Cardiac muscle cell (in vitro differentiated cells and primary cell): ENCODE measurements around the gene TRDN. TPM values are rescaled to one million over a fixed set of nuclear protein-coding genes. Genes with fewer than 3 reads are reported as not detected.

ENCODE experiments used
- DNase-seq, 2 donors: peaks; one replicate each; pipeline versions ENCODE4 v3.0.0 to v3.0.0-alpha.2; 2010 to 2017; ENCODE audit warnings: low read depth in 1 of 2, low spot score in 1 of 2
- H3K27ac ChIP-seq: fragments of 200-600 bp; sonication (generic); 2 replicates; pipeline ENCODE4 v1.5.1; 2016
- H3K27me3 ChIP-seq: fragments of 200-600 bp; sonication (generic); 2 replicates; pipeline ENCODE4 v1.6.0; 2016; ENCODE audit warnings: control low read depth
- H3K36me3 ChIP-seq: fragments of 200-600 bp; sonication (generic); 2 replicates; pipeline ENCODE4 v1.5.1; 2016; ENCODE audit warnings: control low read depth
- H3K4me1 ChIP-seq: fragments of 200-600 bp; sonication (generic); 2 replicates; pipeline ENCODE4 v1.8.1; 2017; ENCODE audit warnings: low read depth, mild to moderate bottlenecking, mixed run types
- H3K4me3 ChIP-seq: fragments of 200-600 bp; sonication (generic); 2 replicates; pipeline ENCODE4 v1.5.1; 2016; ENCODE audit warnings: mild to moderate bottlenecking
- H3K9me3 ChIP-seq: fragments of 200-600 bp; sonication (generic); 2 replicates; pipeline ENCODE4 v1.5.1; 2017; ENCODE audit warnings: low read depth, mild to moderate bottlenecking, control low read depth
- polyA plus RNA-seq: library from polyadenylated mRNA; unstranded; fragments of >200 nt; fragmentation: Nextera tagmentation; extraction: Ambion mirVana; gene quantifications from 2 replicates; pipeline ENCODE4 v1.2.1, GENCODE V29; 2016
- total RNA-seq: library from RNA; depleted of rRNA; stranded (reverse); fragments of >200 nt; gene quantifications from 2 replicates; pipeline ENCODE4 v1.2.3, GENCODE V29; 2016
- TF ChIP-seq, protein P1 (sequence below): IDR thresholded peaks from 2 replicates; pipeline ENCODE4 v1.5.1; 2012; ENCODE audit warnings: low read depth, mild to moderate bottlenecking, low read length

TRDN gene
- total and polyA plus RNA-seq, 2 experiments from 2014 or later = 58.0 to 200 TPM

- no peaks in the 10 kb centered on the region for H3K27me3 ChIP-seq
- H3K4me3 ChIP-seq = no peak overlapping the region
- TF ChIP-seq, protein P1, sequence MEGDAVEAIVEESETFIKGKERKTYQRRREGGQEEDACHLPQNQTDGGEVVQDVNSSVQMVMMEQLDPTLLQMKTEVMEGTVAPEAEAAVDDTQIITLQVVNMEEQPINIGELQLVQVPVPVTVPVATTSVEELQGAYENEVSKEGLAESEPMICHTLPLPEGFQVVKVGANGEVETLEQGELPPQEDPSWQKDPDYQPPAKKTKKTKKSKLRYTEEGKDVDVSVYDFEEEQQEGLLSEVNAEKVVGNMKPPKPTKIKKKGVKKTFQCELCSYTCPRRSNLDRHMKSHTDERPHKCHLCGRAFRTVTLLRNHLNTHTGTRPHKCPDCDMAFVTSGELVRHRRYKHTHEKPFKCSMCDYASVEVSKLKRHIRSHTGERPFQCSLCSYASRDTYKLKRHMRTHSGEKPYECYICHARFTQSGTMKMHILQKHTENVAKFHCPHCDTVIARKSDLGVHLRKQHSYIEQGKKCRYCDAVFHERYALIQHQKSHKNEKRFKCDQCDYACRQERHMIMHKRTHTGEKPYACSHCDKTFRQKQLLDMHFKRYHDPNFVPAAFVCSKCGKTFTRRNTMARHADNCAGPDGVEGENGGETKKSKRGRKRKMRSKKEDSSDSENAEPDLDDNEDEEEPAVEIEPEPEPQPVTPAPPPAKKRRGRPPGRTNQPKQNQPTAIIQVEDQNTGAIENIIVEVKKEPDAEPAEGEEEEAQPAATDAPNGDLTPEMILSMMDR = no peak
- no peaks in the 10 kb centered on the region for H3K9me3 ChIP-seq
- no peaks in the 10 kb centered on the region for H3K4me1 ChIP-seq
- no peak for DNase-seq
- H3K36me3 ChIP-seq = peaks cover 3% of the 10 kb centered on the region
- no peak overlapping the region for H3K27ac ChIP-seq
These were observed 424.8 kb downstream of the TRDN start for GRCh38 chr6:123211777-123212545.

GRCh38 chr6:123210645-123211044, 426.1 kb downstream of the TRDN start:
- TF ChIP-seq, protein P1 = no peak
- H3K27me3 ChIP-seq = no peaks in the 10 kb centered on the region
- no peaks in the 10 kb centered on the region for H3K9me3 ChIP-seq
- no peak overlapping the region for H3K27ac ChIP-seq
- DNase-seq = no peak
- no peaks in the 10 kb centered on the region for H3K4me1 ChIP-seq
- H3K36me3 ChIP-seq = peaks cover 3% of the 10 kb centered on the region
- no peak overlapping the region for H3K4me3 ChIP-seq

DNA sequence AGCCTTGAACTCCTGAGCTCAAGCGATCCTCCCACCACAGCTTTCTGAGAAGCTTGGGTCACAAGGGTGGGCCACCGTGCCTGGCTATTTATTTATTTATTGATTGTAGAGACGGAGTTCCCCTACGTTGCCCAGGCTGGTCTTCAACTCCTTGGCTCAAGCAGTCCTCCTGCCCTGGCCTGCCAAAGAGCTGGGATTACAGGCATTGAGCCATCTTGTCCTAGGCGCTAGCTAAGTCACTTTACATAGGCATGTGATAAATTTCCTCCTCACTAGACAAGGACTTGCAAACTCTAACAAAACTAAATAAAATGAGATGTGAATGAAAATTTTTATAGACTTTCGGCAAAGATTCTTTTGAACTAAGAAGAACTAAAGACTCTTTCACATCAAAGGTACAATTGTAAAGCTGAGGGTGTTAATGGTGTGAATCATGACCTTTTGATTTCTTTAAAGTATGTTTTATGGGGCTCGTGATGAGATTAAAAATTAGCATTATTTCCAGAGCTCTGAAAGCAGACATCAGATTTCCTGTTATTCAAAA, 428.7 kb downstream of the TRDN start:
- H3K36me3 ChIP-seq = no peaks in the 10 kb centered on the region
- H3K27me3 ChIP-seq = no peaks in the 10 kb centered on the region
- H3K27ac ChIP-seq = no peak overlapping the region
- H3K4me3 ChIP-seq = no peak overlapping the region
- no peaks in the 10 kb centered on the region for H3K9me3 ChIP-seq
- TF ChIP-seq, protein P1 = no peak
- no peaks in the 10 kb centered on the region for H3K4me1 ChIP-seq
- DNase-seq = no peak

DNA sequence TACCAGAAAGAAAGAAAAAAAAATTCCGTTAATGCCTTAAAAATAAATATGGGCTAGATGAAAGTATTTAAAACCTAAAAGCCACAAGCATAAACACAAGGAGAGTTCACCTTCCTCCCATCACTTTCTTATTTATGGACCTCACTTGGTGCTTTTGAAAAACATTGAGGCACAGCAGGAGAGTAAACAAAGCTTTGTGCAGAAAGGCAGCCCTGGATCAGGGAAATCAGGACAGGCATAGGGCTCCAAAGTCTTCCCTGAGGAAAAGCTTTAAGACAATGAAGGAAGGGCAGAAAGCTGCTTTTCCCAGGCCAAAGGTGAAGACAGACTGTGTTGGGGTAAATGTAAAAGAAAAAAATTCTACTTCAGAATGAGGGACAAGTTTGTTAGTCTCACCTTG, 432.8 kb downstream of the TRDN start:
- H3K27ac ChIP-seq = no peak overlapping the region
- no peak for DNase-seq
- H3K9me3 ChIP-seq = no peaks in the 10 kb centered on the region
- no peaks in the 10 kb centered on the region for H3K4me1 ChIP-seq
- no peak overlapping the region for H3K4me3 ChIP-seq
- H3K27me3 ChIP-seq = no peaks in the 10 kb centered on the region
- TF ChIP-seq, protein P1 = no peak
- no peaks in the 10 kb centered on the region for H3K36me3 ChIP-seq

- H3K27ac ChIP-seq = no peak overlapping the region
- H3K27me3 ChIP-seq = no peaks in the 10 kb centered on the region
- no peaks in the 10 kb centered on the region for H3K9me3 ChIP-seq
- TF ChIP-seq, protein P1 = no peak
- DNase-seq = no peak
- H3K36me3 ChIP-seq = no peaks in the 10 kb centered on the region
- no peaks in the 10 kb centered on the region for H3K4me1 ChIP-seq
- H3K4me3 ChIP-seq = no peak overlapping the region
These were observed 434.8 kb downstream of the TRDN start for GRCh38 chr6:123201869-123202372.
